ENCODE results near the gene TMEM117. TPM values are rescaled to one million over a fixed set of nuclear protein-coding genes. Genes with fewer than 3 reads are reported as not detected.
"Not testable (repeated sequence)": the region's sequence is repeated elsewhere in the genome, so short reads cannot be mapped to it uniquely, and the experiment has no call there.

Gene TMEM117
- total and polyA plus RNA-seq, 12 donors, result 4.0 to 8.5 (median 7.1) TPM

DNA sequence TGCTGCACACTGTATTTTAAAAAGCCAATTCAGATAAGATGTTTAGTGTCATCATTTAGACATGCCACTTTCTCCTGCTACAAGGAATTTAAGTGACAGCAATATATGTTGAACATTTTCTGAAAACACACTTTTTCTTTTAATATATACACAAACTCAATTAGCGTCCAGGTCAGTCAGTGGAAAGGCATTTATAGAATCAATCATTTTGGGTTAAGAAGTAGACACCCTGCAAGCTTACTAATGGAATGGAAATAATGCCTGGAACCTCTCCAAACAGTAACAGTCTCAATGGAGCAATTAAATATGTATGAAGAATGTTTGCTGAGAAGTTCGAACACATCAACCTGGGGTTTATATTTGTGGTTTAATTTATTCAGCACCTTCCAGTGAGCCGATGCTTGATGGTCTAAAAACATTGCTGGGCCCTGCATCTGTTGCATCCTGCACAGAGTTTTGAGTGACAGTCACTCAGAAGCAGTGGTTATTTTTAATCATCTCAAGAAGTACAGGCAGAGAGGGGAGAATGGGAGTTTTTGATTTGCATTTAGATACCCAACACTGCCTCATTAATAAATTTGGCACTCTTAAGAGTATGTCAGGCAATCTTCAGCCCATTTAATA lies 410.7 kb downstream of the TMEM117 start:
- Histone ChIP-seq H3K36me3 (no peaks in the 10 kb centered on the region), H3K27me3 (no peaks in the 10 kb centered on the region), H3K9me3 (peaks cover 0 to 17% (median 0%) of the 10 kb centered on the region in 11 donors), H3K27ac (no peak overlapping the region), H3K4me1 (no peaks in the 10 kb centered on the region), H3K4me3 (no peak overlapping the region)
- DNase-seq (no peak), ATAC-seq (no peak)
- 48 to 51% methylated on average over 3 of the region's 3 CpGs for WGBS, 2 donors
- intact Hi-C loops (cut with DNase I), result no loop called here
- TF ChIP-seq, protein P1, sequence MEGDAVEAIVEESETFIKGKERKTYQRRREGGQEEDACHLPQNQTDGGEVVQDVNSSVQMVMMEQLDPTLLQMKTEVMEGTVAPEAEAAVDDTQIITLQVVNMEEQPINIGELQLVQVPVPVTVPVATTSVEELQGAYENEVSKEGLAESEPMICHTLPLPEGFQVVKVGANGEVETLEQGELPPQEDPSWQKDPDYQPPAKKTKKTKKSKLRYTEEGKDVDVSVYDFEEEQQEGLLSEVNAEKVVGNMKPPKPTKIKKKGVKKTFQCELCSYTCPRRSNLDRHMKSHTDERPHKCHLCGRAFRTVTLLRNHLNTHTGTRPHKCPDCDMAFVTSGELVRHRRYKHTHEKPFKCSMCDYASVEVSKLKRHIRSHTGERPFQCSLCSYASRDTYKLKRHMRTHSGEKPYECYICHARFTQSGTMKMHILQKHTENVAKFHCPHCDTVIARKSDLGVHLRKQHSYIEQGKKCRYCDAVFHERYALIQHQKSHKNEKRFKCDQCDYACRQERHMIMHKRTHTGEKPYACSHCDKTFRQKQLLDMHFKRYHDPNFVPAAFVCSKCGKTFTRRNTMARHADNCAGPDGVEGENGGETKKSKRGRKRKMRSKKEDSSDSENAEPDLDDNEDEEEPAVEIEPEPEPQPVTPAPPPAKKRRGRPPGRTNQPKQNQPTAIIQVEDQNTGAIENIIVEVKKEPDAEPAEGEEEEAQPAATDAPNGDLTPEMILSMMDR (IDR thresholded peaks at IDR 0.05), result no peak

DNA sequence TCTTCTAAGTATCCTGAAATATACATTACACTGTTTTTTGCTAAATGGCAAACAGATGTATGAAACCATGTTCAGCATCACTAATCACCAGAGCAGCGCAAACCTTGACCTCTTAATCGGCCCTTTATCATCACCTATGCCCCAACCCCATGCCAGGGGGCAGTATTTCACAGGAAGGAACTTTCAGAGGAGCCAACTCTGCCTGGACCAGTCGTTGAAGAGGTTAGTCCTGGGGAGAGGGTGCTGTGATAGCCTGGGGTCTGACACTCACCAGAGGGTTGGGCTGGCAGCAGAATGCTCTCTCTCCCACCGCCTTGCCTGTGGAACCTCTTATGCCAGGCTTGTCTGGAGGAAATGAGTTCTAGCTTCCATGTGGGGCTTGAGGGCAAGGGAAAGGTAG lies 411.7 kb downstream of the TMEM117 start:
- intact Hi-C loops (cut with DNase I), result no loop called here
- Histone ChIP-seq H3K27me3 (no peaks in the 10 kb centered on the region), H3K4me3 (no peak overlapping the region), H3K9me3 (peaks cover 0 to 17% (median 0%) of the 10 kb centered on the region in 11 donors), H3K36me3 (no peaks in the 10 kb centered on the region), H3K27ac (no peak overlapping the region), H3K4me1 (no peaks in the 10 kb centered on the region)
- 77 to 83% methylated on average over 4 of the region's 4 CpGs for WGBS, 2 donors
- DNase-seq, result no peak
- TF ChIP-seq, protein P1 (IDR thresholded peaks at IDR 0.05), result no peak
- ATAC-seq, result no peak

GRCh38 chr12:44248436-44248835 lies 412.6 kb downstream of the TMEM117 start:
- Histone ChIP-seq H3K27me3 (no peaks in the 10 kb centered on the region), H3K4me1 (no peaks in the 10 kb centered on the region), H3K36me3 (no peaks in the 10 kb centered on the region), H3K9me3 (peaks cover 0 to 14% (median 0%) of the 10 kb centered on the region in 11 donors), H3K27ac (no peak overlapping the region), H3K4me3 (no peak overlapping the region)
- DNase-seq (no peak), ATAC-seq (peak in 1 of 8 donors; percentile 11)
- WGBS, 2 donors, result 97% methylated on average over 4 of the region's 4 CpGs
- intact Hi-C loops (cut with DNase I), result no loop called here
- TF ChIP-seq, protein P1 (IDR thresholded peaks at IDR 0.05), result no peak

GRCh38 chr12:44250440-44250839 lies 414.6 kb downstream of the TMEM117 start:
- H3K27me3 ChIP-seq; intact Hi-C loops (cut with DNase I); H3K4me1 ChIP-seq; DNase-seq; H3K4me3 ChIP-seq; H3K36me3 ChIP-seq; ATAC-seq; H3K27ac ChIP-seq: not testable (repeated sequence)
- H3K9me3 ChIP-seq, result peaks cover 0 to 14% (median 0%) of the 10 kb centered on the region in 11 donors
- WGBS, 2 donors, result 91 to 94% methylated on average over 1 of the region's 1 CpG

- ATAC-seq (no peak), DNase-seq (no peak)
- no peaks in the 10 kb centered on the region for H3K4me1 ChIP-seq
- 73 to 81% methylated on average over 2 of the region's 2 CpGs for WGBS, 2 donors
- H3K9me3 ChIP-seq, result peaks cover 0 to 14% (median 0%) of the 10 kb centered on the region in 11 donors
- no peaks in the 10 kb centered on the region for H3K36me3 ChIP-seq
- no peak overlapping the region for H3K4me3 ChIP-seq
- no peak overlapping the region for H3K27ac ChIP-seq
- TF ChIP-seq, protein P1 (IDR thresholded peaks at IDR 0.05), result no peak
- intact Hi-C loops (cut with DNase I), result no loop called here
- no peaks in the 10 kb centered on the region for H3K27me3 ChIP-seq
Observed at GRCh38 chr12:44253338-44253856, 417.5 kb downstream of the TMEM117 start.

All from heart right ventricle (tissue), 16 donors.